Effector memory CD4-positive, alpha-beta T cell (primary cell): ENCODE data around the gene RALGAPA2.
"Not testable (repeated sequence)": the region's sequence is repeated elsewhere in the genome, so short reads cannot be mapped to it uniquely, and the experiment has no call there.

Source experiments
- DNase-seq, 3 donors: peaks; one replicate each; pipeline ENCODE4 v3.0.0-alpha.2; 2020
- H3K27ac ChIP-seq: 2 replicates; pipeline ENCODE4 v1.7.0; 2013; ENCODE audit warnings: mild to moderate bottlenecking, low read length, moderate library complexity; ENCODE audit not compliant: insufficient read depth, poor library complexity, severe bottlenecking
- H3K27me3 ChIP-seq: replicated peaks from 2 replicates; pipeline ENCODE4 v1.7.0; 2013; ENCODE audit warnings: mild to moderate bottlenecking, low read length; ENCODE audit not compliant: insufficient read depth, control insufficient read depth, poor library complexity, severe bottlenecking
- H3K36me3 ChIP-seq: 2 replicates; pipeline ENCODE4 v1.7.0; 2013; ENCODE audit warnings: mild to moderate bottlenecking, low read length, moderate library complexity; ENCODE audit not compliant: control insufficient read depth, insufficient read depth
- H3K4me1 ChIP-seq: 2 replicates; pipeline ENCODE4 v1.7.0; 2013; ENCODE audit warnings: low read length, mild to moderate bottlenecking; ENCODE audit not compliant: control insufficient read depth, insufficient read depth, poor library complexity, severe bottlenecking
- H3K4me3 ChIP-seq: 2 replicates; pipeline ENCODE4 v1.7.0; 2013; ENCODE audit warnings: low read length, low read depth, mild to moderate bottlenecking; ENCODE audit not compliant: insufficient read depth, poor library complexity, severe bottlenecking
- H3K9me3 ChIP-seq: 2 replicates; pipeline ENCODE4 v1.7.0; 2013; ENCODE audit warnings: mild to moderate bottlenecking, low read length, moderate library complexity; ENCODE audit not compliant: control insufficient read depth

RALGAPA2 gene

DNA sequence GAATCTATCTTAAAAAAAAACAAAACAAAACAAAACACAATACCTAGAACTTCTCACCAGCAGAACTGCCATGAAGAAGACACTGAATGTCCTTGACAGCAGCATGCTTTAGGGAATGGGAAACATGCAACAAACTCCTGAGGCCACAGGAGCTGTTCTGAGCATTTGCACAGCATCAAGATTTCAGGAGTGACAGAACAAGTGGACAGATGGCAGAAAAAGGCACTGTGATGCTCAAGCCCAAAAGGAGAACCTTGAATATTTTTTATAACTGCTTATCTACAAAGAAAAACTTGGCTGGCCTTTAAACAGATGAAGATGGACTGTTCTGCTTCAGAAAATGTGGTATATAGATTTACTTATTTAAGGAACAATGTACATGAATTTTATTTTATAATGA lies 158.9 kb downstream of the RALGAPA2 start:
- Histone ChIP-seq H3K4me1 (peaks cover 2% of the 10 kb centered on the region), H3K4me3 (no peak overlapping the region), H3K27me3 (no peaks in the 10 kb centered on the region), H3K36me3 (peaks cover 4% of the 10 kb centered on the region), H3K27ac (no peak overlapping the region), H3K9me3 (no peaks in the 10 kb centered on the region)
- DNase-seq: no peak

DNA sequence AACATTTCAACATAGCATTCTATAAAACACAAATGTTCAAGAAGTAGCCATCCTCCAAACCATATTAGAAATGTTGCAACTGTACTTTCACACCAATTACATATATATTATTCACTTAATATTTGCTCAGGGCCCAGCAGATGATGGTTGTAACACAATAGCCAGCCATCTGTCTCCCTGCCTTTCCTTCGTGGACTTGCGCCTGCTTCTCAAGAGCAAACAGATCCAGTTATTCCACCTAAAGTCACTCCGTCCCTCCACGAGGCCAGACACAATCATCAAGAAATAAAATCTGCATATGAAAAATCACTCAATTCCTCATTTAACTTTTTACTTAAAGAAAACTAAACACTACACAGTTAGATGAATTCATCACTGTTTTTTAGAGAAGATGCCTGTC lies 160.4 kb downstream of the RALGAPA2 start:
- DNase-seq: no peak
- H3K36me3 ChIP-seq: peaks cover 4% of the 10 kb centered on the region

GRCh38 chr20:20551409-20551808 lies 161.0 kb downstream of the RALGAPA2 start:
- H3K27ac ChIP-seq: no peak overlapping the region

More for the DNA sequence above, 160.4 kb downstream of the RALGAPA2 start:
- Histone ChIP-seq H3K27me3 (no peaks in the 10 kb centered on the region), H3K9me3 (no peaks in the 10 kb centered on the region), H3K4me3 (no peak overlapping the region), H3K4me1 (peaks cover 4% of the 10 kb centered on the region), H3K27ac (no peak overlapping the region)

DNA sequence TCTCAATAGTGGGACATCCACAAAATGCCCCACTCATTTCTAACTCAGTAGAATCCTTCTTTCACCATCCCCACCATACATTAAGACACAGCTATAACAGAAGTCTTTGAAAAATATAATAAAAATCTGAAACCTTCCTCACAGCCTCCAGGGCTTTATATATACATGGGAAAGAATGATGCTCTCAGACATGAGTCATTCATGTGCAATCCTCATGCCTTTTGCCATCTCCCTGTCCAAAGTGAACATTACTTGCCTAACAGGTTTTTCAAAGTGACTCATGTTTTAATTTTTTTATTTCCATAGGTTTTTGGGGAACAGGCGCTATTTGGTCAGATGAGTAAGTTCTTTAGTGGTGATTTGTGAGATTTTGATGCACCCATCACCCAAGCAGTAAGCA lies 162.7 kb downstream of the RALGAPA2 start:
- Histone ChIP-seq H3K4me3 (no peak overlapping the region), H3K4me1 (peaks cover 4% of the 10 kb centered on the region), H3K27ac (no peak overlapping the region), H3K9me3 (no peaks in the 10 kb centered on the region), H3K27me3 (no peaks in the 10 kb centered on the region), H3K36me3 (peaks cover 9% of the 10 kb centered on the region)
- no peak for DNase-seq

More at GRCh38 chr20:20551409-20551808, 161.0 kb downstream of the RALGAPA2 start:
- peaks cover 4% of the 10 kb centered on the region for H3K4me1 ChIP-seq
- peaks cover 10% of the 10 kb centered on the region for H3K36me3 ChIP-seq
- H3K27me3 ChIP-seq: no peaks in the 10 kb centered on the region
- no peak overlapping the region for H3K4me3 ChIP-seq
- H3K9me3 ChIP-seq: no peaks in the 10 kb centered on the region
- no peak for DNase-seq

DNA sequence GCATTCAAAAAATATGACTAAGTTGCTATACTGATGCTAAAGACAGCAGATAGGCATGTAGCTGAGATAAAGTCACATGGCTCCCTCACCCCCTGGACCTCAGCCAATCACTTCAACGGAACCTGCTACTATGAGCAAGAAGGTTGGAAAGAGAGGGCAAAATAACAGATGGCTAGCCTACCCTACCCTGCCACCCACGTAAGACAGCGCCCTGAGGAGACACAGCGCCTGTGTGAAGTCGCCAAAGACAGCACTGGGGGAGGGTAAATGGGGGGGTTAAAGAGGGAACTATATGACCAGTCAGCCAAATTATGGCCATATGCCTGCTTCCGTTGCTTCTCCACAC lies 163.2 kb downstream of the RALGAPA2 start:
- Histone ChIP-seq H3K36me3 (peaks cover 9% of the 10 kb centered on the region), H3K27me3 (no peaks in the 10 kb centered on the region), H3K9me3 (no peaks in the 10 kb centered on the region), H3K27ac (no peak overlapping the region), H3K4me3 (no peak overlapping the region), H3K4me1 (peaks cover 4% of the 10 kb centered on the region)
- DNase-seq: no peak

DNA sequence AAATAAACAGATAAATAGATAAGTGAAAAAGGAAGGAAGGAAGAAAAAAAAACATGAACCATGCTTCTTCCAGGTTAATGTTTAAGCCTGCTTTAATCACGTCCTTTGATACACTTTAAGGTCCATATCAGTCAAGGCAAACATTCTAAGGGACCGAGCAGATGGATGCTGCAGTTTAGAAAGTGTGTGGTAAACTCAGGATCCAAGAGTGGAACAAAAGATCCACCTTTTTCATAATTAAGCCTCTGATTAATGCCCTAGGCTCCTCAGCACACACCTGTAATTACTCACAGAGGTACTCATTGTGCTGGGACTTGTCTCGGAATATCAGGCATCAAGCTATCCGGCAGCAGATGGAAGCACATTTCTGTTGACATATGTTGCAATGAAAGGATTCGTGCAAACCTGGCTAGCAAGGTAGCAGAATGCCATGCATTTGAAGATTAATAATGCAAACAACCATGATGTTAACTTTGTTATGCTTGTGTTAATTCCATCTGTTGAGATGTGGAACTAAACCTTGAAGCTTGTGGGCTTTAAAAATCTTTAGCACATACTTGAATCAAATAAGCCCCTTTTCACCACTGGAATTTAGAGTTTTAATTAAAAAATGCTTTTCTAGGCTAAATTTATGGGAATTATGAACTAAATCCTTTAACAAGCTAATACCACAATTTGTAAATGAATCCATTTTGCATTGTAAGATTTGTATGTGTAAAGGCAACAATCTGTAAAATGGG lies 163.7 kb downstream of the RALGAPA2 start:
- Histone ChIP-seq H3K36me3 (peaks cover 9% of the 10 kb centered on the region), H3K4me3 (no peak overlapping the region), H3K9me3 (no peaks in the 10 kb centered on the region), H3K27me3 (no peaks in the 10 kb centered on the region), H3K4me1 (peaks cover 4% of the 10 kb centered on the region), H3K27ac (no peak overlapping the region)
- DNase-seq: no peak

DNA sequence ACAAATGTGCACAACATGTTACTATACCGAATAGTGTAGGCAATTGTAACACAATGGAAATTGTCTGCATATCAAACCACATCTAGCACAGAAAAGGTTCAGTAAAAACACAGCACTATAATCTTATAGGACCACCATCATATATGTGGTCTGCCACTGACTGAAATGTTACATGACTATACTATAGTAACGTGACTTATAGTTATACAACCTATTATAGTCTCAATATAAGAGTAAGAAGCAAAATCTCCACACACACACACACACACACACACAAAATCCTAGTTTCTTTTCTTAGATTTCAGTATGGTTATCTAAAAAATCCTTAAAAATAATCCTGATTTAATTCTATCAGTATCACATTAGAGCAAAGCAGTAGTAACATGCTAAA lies 164.6 kb downstream of the RALGAPA2 start:
- peaks cover 4% of the 10 kb centered on the region for H3K4me1 ChIP-seq
- H3K36me3 ChIP-seq: peaks cover 9% of the 10 kb centered on the region
- H3K9me3 ChIP-seq: no peaks in the 10 kb centered on the region
- H3K27me3 ChIP-seq: no peaks in the 10 kb centered on the region
- DNase-seq: no peak
- H3K4me3 ChIP-seq: no peak overlapping the region
- H3K27ac ChIP-seq: no peak overlapping the region

GRCh38 chr20:20547221-20547875 lies 165.1 kb downstream of the RALGAPA2 start:
- Histone ChIP-seq H3K27ac (no peak overlapping the region), H3K4me3 (no peak overlapping the region), H3K27me3 (no peaks in the 10 kb centered on the region), H3K9me3 (no peaks in the 10 kb centered on the region), H3K36me3 (peaks cover 9% of the 10 kb centered on the region), H3K4me1 (peaks cover 4% of the 10 kb centered on the region)
- DNase-seq: no peak

DNA sequence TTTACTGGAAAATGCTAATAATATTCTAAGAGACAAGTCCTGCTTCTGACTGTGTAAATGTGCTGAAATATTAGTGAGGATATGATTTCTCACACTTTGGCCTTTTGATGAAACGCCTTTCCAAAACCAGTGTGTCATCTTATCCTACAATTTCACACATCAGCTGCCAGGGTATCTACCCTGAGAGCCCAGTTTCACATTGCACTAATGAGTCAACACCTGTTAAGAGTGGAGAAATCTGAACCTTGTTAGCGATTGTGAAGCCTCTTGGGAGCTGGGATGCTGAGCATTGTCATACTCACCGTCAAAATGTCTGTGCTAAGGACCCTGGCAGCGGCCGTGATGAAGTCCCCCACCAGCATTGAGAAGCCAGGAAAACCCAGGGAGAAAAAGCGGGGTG lies 166.0 kb downstream of the RALGAPA2 start:
- Histone ChIP-seq H3K36me3 (peaks cover 9% of the 10 kb centered on the region), H3K4me3 (no peak overlapping the region), H3K4me1 (peaks cover 4% of the 10 kb centered on the region), H3K27me3 (no peaks in the 10 kb centered on the region), H3K27ac (no peak overlapping the region), H3K9me3 (no peaks in the 10 kb centered on the region)
- DNase-seq: no peak

- not testable (repeated sequence) for DNase-seq, H3K36me3 ChIP-seq, H3K9me3 ChIP-seq, H3K27me3 ChIP-seq, H3K27ac ChIP-seq, H3K4me3 ChIP-seq, H3K4me1 ChIP-seq
Observed at GRCh38 chr20:20543348-20543747, 169.1 kb downstream of the RALGAPA2 start.
